NCI-H128 (cell line): ENCODE data around the gene NUDT12.

ENCODE experiments used
- DNase-seq: peaks from one replicate; lab custom pipeline; 2025; ENCODE audit not compliant: unreplicated experiment; lab: John Stamatoyannopoulos, UW

The NUDT12 gene

DNA sequence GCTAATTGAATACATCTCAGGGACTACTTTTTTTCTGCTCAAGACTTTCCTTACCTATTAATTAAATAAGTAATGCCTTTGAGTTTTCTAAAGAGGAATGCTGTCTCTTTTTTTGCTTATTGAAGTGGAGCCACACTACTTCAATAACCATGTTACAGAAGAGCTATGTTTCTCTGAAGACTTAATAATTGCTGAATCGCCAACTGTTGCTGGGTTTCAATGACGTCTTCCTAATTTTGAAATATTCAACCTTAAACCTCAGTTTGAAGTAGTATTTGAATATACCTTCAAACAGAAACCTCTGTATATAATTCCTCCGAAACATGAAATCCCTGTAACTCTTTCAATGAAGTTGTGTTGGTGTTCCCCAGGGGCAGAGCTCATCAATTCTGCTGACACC lies 21.0 kb downstream of the NUDT12 start:
- no peak for DNase-seq

DNA sequence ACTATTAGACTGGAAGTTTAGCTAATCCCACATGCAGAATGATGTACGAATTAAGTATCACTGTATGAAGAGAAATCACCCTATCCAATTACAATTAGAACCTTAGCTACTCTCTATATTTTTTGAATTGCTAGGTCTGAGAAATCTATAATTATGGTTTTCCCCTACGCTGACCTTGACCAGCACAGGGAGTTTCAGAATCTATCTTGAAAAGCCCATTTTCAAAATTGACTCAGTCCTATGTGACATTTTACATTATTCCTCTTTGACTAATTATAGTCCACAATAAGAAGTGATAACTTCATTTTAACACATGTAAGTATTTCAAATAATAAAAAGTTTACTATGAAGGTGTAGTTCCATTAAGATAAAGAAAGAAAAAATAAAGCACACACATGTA lies 21.5 kb downstream of the NUDT12 start:
- DNase-seq: no peak

DNA sequence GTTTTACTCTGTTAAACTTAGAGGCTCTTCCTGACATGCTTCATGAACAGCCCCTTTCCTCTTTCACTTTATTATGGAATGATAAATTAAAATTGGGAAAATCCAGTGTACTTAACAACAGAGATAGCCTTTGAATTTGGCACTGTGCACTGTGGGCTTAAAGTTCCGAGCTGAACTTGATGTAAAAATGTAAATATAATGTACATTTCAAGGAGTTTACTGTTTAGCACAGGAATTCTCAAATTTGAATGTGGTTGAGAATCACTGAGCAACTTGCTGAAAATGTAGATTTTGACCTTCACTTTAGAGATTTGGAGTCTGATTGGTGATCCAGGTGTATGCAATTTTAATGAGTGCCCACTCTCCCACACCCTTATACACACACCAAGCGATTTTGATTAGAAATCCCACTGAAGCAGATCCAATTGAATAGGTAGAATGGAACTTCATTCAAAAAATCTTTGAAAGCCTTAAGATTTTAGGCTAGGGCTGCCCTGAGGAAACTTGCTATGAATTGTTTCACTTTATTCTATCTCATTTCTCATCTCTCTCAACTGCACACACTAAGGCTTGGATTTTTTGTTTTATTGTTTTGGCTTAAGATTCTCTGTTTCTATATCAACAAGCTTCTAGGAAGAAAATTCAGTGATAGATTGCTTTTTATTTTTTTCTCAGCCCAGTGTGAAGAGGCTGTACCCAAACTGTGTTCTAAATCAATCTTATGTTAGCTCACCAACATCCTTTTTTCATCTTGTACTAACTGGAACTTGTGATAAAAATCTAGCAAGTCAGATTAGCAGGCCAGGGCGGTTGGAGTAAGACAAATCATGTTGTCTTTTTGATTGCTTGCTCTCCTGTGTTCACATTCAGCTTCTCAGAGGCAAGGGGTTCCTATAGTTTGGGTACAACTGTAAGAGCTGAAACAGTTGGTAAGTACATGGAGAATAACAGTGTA lies 22.9 kb downstream of the NUDT12 start:
- no peak for DNase-seq

DNA sequence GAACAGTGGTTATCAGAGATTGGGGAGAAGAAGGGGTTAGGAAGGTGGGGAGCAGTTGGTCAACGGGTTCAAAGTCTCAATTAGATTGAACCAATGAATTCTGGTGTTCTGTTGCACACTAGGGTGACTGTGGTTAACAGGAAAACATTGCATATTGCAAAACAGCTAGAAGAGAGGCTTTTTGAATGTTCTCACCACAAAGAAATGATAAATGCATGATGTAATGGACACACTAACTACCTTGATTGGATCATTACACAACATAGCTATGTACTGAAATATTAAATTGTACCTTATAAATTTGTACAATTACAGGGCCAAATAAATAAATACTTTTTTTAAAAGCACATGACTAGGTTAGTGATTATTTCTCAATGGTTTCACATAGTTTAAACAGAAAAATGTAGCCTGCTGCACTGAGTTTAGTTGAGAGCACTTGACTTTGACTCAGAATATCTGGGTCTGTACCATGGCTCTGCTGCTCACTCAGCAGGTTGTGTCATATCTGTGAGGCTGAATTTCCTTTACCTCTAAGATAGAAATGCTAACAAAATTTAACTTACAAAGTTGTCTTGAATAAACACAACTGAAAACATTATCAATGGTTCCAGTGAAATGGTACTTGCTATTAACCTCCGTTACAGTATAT lies 30.4 kb downstream of the NUDT12 start:
- no peak for DNase-seq

DNA sequence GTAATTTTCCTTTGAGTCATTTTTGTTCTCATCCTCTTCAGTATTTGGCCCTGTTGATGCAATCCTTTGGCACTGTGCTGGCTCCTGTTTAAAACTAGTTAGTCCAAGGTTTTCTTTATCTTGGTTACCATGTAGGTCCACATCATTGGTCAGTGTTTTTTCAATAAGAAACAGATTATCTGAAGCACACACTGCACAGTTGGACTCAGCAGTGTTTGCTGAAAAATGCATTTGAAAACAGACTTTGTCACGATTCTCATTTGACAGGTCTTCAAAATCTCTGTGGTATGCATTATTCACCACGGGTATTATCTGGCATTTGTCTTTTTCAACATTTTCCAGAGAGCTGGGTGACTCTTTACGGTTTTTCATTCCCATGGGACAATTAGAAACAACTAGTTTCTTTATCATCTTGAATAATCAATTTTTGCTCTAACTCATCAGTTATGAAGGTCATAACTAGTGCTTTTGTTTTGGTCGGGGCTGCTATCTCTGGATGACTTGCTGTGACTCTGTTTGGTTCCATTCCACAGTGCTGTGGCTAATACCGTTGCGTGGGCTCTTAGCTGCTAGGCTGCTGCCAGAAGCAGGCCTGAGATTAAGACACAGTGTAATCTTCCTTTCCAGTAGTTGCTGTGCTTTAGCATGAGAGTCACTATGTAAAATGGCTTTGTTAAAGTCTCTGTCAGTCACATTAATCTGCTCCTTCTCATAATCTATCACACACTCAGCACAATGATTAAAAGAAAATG lies 36.2 kb downstream of the NUDT12 start:
- DNase-seq: no peak

DNA sequence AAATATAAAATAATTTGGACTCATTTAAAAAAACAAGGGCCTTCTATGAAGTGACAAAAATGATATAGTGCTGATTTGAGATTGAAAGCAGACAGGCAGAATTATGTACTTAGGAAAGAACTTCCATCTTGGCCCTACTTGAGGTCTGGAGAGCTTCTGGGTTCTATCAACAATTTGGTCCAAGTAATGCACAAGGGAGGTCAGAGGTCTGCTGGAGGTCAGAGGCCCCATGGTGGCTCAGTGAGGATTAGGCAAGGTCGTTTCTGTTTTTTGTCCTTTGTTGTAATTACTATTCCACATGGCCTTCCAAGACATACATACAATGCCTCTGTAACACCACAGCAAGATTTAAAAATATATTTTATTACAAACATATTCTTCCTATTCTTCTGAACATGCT lies 37.2 kb downstream of the NUDT12 start:
- no peak for DNase-seq

DNA sequence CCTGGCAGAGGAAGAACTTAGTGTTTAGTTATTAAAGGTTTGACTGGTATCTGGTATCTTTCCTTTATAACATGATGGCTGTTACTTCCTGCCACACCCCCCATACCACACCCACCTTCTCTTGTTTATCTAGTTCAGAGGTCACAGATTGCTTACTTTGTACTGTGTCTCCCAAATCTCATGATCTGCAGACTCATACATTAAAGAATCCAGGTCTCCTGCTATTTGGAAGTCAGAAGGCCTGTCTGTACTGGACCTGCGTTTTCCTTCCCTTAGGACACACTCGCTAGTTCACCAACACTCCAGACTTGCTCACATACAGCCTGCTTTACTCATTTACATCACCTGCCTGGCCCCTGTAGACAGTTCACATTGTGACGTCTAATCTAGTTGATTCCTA lies 39.3 kb downstream of the NUDT12 start:
- DNase-seq: no peak

DNA sequence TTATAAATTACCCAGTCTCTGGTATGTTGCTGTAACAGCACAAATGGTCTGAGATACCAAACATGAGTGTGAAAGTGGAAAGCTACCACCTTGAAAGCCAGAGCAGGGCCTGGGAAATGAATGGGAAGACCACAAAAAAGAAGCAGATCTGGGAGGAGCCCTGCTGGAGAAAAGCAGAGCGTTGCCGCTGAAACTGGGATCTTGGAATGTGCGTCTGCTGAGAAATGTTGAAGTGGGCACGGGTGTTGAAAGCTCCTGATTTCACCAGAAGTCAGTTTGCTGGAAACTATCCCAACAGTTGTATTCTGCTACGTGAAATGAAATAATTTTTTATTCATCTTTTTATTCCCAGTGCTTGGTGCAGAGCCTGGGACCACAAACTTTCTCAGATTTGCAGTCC lies 40.0 kb downstream of the NUDT12 start:
- DNase-seq: no peak

DNA sequence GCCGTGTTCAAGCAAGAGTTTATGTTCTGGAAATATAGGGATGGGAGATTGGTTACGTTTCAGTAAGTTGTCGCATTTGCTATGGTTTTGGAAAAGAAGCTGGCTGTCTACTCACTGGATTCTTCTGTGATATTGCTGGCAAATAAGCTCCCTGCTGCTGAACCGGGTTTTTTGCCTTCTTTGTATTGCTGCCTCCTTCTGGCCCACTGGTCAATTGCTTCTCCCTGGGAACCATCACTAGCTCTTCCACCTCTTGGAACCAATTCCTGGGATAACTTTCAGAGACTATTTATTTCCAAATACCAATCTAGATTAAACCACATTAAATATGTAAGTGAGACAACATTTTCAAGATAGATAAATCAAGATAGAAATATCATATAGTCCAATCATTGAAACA lies 43.0 kb downstream of the NUDT12 start:
- DNase-seq: no peak

DNA sequence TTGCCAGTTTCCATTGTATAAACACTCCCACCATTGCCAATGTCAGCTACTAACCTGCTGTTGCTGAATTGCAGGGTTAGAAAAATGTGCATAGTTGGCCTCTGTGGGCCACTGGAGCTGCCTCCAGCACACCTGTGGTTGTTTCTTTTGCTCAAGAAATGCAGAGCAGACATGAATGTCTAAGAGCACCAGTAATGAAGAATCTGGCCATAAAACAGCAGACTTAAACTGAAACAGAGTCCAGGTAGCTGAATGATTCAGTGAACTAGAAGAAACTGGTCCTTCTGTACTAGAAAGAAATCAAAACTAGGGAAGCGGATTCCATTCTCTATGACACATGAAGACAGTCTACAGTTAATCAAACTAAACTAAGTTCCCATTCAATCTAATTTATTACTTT lies 48.2 kb downstream of the NUDT12 start:
- DNase-seq: no peak

DNA sequence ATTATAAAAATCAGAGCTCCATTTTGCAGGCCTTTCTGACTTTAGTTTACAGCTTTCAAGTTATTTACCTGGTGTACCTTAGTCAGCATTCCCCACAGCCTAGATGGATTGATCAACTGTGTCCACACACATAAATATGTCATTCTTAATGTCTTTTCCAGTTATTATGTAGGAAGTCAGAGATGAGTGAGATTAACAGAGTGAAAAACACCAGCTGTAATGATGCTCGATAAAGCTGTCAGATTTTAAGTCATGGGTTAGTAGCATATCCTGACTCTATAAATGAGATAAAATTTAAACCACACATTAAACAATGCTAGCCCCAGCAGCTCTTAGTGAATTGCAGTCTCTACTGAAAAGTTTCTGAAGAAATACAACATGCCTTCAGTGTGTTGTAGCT lies 48.9 kb downstream of the NUDT12 start:
- no peak for DNase-seq

DNA sequence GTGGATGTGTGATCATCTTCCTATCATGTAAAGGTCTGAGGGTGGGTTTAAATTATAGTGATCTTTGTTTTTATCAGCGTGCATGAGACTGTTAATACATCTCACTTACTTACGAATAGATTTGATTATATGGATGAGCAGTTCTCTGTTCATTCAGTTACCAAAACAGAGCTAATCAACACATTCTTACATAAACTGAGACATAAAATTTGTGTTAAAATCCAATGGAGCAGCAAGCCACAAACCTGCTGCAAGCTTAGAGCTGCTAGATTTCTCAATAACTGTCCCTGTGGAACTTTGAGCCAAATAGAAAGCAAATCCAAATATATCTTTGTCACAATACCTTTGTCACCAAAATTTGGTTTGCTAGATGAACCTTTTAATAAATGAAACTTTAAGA lies 50.1 kb downstream of the NUDT12 start:
- DNase-seq: no peak

DNA sequence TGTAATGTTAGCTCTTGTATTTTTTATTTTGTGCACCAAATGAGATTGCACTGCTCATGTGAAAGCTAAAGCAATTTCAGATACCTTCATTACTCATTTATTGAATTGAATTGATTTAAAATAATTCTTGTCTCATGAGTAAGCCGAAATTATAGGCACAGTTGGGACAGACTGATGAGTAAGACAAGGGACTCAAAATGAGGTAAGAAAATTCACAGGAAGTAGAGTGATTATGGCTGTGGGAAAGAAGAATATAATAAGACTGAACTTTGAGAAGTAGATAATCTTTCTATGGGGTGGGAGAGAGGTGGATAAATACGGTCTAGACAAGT lies 51.1 kb downstream of the NUDT12 start:
- DNase-seq: no peak

DNA sequence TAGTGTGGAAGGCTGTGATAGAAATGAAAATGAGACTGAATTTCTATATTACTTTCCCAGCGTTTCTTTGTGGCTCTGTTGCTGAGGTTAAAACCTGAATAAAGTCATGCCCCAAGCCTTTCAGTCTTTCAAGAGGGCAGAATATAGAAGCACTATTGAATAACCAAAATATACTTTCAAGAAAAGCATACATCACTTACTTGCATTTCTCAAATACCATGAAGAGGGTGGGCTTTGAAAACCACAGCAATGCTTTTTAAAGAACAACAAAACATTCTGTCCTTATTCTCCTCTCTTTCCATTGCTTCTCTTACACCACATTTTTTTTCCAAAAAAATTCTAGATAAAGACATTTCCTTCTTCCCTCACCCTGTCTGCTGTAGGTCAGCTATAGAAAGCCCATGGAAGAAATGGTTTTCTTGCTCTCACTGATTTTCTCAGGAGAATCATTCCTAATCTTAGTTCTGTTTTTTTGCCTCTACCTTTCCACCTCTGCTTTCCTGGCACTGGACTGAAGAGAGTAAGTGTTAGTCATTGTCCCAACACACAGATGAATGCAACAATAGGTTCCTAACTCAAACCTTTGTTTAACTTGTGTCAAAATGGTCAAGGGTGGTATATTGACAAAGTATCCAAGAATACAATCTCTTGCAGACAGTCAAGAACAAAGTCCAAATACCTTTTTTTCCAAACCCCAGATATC lies 51.6 kb downstream of the NUDT12 start:
- DNase-seq: no peak

DNA sequence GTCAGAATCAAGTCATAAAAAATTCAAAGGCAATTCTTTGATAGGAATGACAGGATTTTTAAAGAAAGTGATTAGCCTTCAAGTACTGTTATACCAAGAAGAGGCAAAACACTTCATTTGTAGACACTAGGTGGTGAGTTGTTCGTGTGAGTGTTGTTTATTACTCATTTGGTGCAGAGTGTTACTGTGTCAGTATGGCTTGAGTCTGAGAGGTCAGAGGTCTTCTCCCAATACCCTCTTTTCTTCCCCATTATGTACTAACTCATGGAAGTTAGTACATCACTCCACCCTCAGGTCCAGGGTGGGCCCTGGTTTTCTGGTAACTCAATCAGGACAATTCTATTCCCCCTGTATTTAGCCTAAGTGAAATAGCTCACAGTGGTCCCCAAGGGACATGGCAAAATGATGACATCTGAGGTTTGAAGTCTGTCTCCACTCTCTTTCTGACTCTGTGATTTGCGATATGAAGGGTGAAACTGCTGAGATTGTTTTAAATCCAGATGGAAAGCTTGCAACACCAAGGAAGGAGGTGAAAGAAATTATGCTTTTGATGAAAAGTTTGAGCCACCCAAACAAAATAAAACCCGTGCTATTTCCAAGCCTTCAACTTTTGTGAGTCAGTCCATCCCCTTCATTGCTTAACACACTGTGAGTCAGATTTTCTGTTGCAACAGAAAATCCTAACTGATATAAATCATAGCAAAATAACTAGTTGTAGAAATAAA lies 56.8 kb downstream of the NUDT12 start:
- no peak for DNase-seq

DNA sequence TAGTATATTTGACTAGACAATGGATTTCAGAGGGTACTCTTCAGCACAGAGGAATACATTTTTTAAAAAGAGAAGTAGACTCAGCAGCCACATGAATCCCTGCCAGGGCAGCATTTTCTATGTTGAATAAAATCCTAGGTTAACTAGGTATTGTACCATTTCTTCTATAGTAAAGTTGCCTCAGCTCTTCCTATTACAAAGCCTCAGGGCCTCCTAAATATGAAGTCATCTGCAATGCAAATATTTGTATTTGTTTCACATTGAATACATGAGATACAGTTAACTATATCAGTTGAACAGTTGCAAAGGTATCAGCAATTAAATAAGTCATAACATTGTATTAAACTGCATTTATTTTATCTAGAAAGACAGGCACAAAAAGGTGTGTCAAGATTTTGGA lies 59.5 kb downstream of the NUDT12 start:
- DNase-seq: no peak

DNA sequence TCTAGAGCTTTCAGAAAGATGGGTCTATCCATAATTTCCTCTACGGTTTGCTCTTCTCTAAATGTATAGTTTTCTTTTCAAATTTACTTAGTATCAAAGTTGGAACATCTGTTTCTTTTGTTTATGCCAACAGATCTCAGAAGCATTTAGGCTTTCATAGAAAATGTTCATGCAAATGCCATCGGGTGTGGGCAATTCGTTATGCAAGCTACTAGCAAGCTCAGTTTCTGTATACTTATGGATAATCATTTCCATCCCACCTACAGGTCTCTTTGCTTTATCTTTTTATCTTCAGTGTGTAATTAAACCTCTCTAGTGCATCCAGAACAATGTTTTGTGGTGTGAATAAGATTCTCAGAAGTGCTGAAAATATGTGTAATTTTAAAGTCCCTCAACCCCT lies 59.9 kb downstream of the NUDT12 start:
- DNase-seq: no peak
